HepG2 (cell line): Measurements from ENCODE around the gene TDRD9. TPM values are rescaled to one million over a fixed set of nuclear protein-coding genes. Genes with fewer than 3 reads are reported as not detected.

Source experiments
- ATAC-seq: fragments of 200-7000 bp; cut with Tn5 transposase; 3 replicates; pipeline ENCODE4 v1.9.1; 2020; ENCODE audit warnings: mild to moderate bottlenecking, moderate library complexity
- BruUV-seq: library from RNA; stranded (reverse); fragments of 400-500 nt; replicated peaks from 2 replicates; lab custom pipeline; 2021; lab: Mats Ljungman, UMichigan
- CTCF ChIA-PET: fragments of 300-600 bp; formaldehyde crosslinking; extraction: SDS; loops from one replicate; lab custom pipeline; 2021; ENCODE audit warnings: low total read pairs, inconsistent platforms, low intra/inter-chr PET ratio; lab: Yijun Ruan, JAX
- POLR2A ChIA-PET: fragments of 350-600 bp; sonication (Branson Sonifier 250); formaldehyde crosslinking; loops from one replicate; lab custom pipeline; 2020; ENCODE audit warnings: antibody characterized with exemption, inconsistent platforms; lab: Yijun Ruan, JAX
- DNase-seq: peaks from one replicate; pipeline ENCODE4 v3.0.0-alpha.2; 2015; ENCODE audit warnings: low spot score
- FAIRE-seq: peaks from 3 replicates; lab custom pipeline; 2011; peaks lifted over from hg19 to GRCh38; lab: Jason Lieb, UNC
- H2AFZ ChIP-seq: one replicate; pipeline ENCODE4 v1.6.1; 2011; ENCODE audit warnings: low read length, inconsistent platforms
- H3K27ac ChIP-seq: fragments of 300-600 bp; 3 replicates; pipeline ENCODE4 v1.8.0; 2011; ENCODE audit warnings: mixed run types, mild to moderate bottlenecking, mixed read lengths, low read length, inconsistent platforms; ENCODE audit not compliant: insufficient read depth; ENCODE audit errors: extremely low read length
- H3K27me3 ChIP-seq, 2 experiments: fragments of 200-600 bp in 1 of 2; 2 replicates in 1 of 2; 3 replicates in 1 of 2; pipeline versions ENCODE4 v1.6.0 to v1.8.0; 2011; ENCODE audit warnings: low read length in 2 of 2, mild to moderate bottlenecking in 2 of 2, moderate library complexity in 2 of 2, inconsistent platforms in 1 of 2; ENCODE audit not compliant: insufficient read depth in 2 of 2, control insufficient read depth in 1 of 2
- H3K36me3 ChIP-seq, 2 experiments: fragments of 200-600 bp in 1 of 2; replicated peaks in 1 of 2; 2 replicates in 1 of 2; 3 replicates in 1 of 2; pipeline versions ENCODE4 v1.5.1 to v1.8.0; 2011; ENCODE audit warnings: low read length in 2 of 2, inconsistent platforms in 1 of 2; ENCODE audit not compliant: insufficient read depth in 2 of 2, control insufficient read depth in 1 of 2
- H3K4me1 ChIP-seq: 2 replicates; pipeline ENCODE4 v1.5.1; 2012; ENCODE audit warnings: low read length, inconsistent platforms; ENCODE audit not compliant: insufficient read depth
- H3K4me2 ChIP-seq: 2 replicates; pipeline ENCODE4 v1.6.0; 2011; ENCODE audit warnings: low read depth, low read length, inconsistent platforms
- H3K4me3 ChIP-seq, 3 experiments: fragments of 200-600 bp in 1 of 3; sonication (generic), shearing (Covaris generic) in 1 of 3; replicated peaks in 1 of 3; 2 replicates each; pipeline ENCODE4 v1.5.1; 2011 to 2016; ENCODE audit warnings: low read length in 3 of 3, inconsistent platforms in 2 of 3, low read depth in 2 of 3, mild to moderate bottlenecking in 2 of 3, control low read depth in 1 of 3, mixed read lengths in 1 of 3; ENCODE audit not compliant: insufficient read depth in 1 of 3
- H3K79me2 ChIP-seq: one replicate; pipeline ENCODE4 v1.6.1; 2011; ENCODE audit warnings: low read length, inconsistent platforms; ENCODE audit not compliant: insufficient read depth
- H3K9ac ChIP-seq: 2 replicates; pipeline ENCODE4 v1.6.0; 2011; ENCODE audit warnings: mild to moderate bottlenecking, low read depth, low read length, inconsistent platforms; ENCODE audit not compliant: insufficient read depth
- H3K9me3 ChIP-seq: 2 replicates; pipeline ENCODE4 v1.5.1; 2012; ENCODE audit warnings: mild to moderate bottlenecking, low read length
- H4K20me1 ChIP-seq: 2 replicates; pipeline ENCODE4 v1.6.0; 2011; ENCODE audit warnings: inconsistent platforms, mild to moderate bottlenecking, low read length, moderate library complexity; ENCODE audit not compliant: insufficient read depth
- EP300 ChIP-seq, 3 experiments: sonication (generic) in 1 of 3; formaldehyde crosslinking in 1 of 3; IDR thresholded peaks; 2 replicates each; pipeline versions ENCODE4 v1.5.1 to v1.6.1; 2011 to 2020; ENCODE audit warnings: low read depth in 2 of 3, low read length in 2 of 3, borderline replicate concordance in 1 of 3, improper control_type of control experiment in 1 of 3, mild to moderate bottlenecking in 1 of 3, missing genetic modification reagents in 1 of 3, moderate library complexity in 1 of 3
- FOXA1 ChIP-seq, 2 experiments: fragments of 450-650 bp in 1 of 2; sonication (generic) in 1 of 2; formaldehyde crosslinking in 1 of 2; IDR thresholded peaks; 2 replicates each; pipeline versions ENCODE4 v1.4.0 to v1.6.1; 2016 to 2020; ENCODE audit warnings: missing genetic modification reagents in 1 of 2
- NFYC ChIP-seq: IDR thresholded peaks from 2 replicates; pipeline ENCODE4 v1.6.1; 2016; ENCODE audit warnings: missing genetic modification reagents, missing compliant biosample characterization
- RORA ChIP-seq: sonication (generic); formaldehyde crosslinking; IDR thresholded peaks from 2 replicates; pipeline ENCODE4 v1.5.0; 2020; ENCODE audit warnings: mild to moderate bottlenecking, missing genetic modification reagents, moderate library complexity
- ZNF160 ChIP-seq: sonication (generic); formaldehyde crosslinking; IDR thresholded peaks from 2 replicates; pipeline ENCODE4 v1.8.0; 2022; ENCODE audit warnings: mild to moderate bottlenecking, inconsistent platforms, missing genetic modification reagents
- ZNF33B ChIP-seq: sonication (generic); formaldehyde crosslinking; IDR thresholded peaks from 2 replicates; pipeline ENCODE4 v1.5.1; 2020; ENCODE audit warnings: mild to moderate bottlenecking, missing genetic modification reagents
- ZNF780A ChIP-seq: sonication (generic); formaldehyde crosslinking; IDR thresholded peaks from 2 replicates; pipeline ENCODE4 v1.8.0; 2022; ENCODE audit warnings: mild to moderate bottlenecking, missing genetic modification reagents, moderate library complexity
- ZNF878 ChIP-seq: sonication (generic); formaldehyde crosslinking; IDR thresholded peaks from 2 replicates; pipeline ENCODE4 v1.8.1; 2023; ENCODE audit warnings: mild to moderate bottlenecking, missing genetic modification reagents, moderate library complexity
- ZSCAN25 ChIP-seq: sonication (generic); formaldehyde crosslinking; IDR thresholded peaks from 2 replicates; pipeline ENCODE4 v1.8.0; 2022; ENCODE audit warnings: mild to moderate bottlenecking, missing genetic modification reagents
- WGBS: methylation state at CpG from one replicate; pipeline ENCODE4 v1.1.6; 2017; ENCODE audit warnings: low lambda C conversion rate; 5-methylcytosine and 5-hydroxymethylcytosine counted together
- in situ Hi-C: cut with HindIII; loops from 2 replicates; pipeline ENCODE4 v1.10.0; 2017; ENCODE audit warnings: low pct_unique_long_range_greater_than_20kb; ENCODE audit not compliant: extremely low pct_ligation_motif_present
- intact Hi-C: fragments of 100-400 bp; cut with micrococcal nuclease; formaldehyde crosslinking; loops from one replicate; pipeline ENCODE4 v1.10.0; 2022; ENCODE audit not compliant: unreplicated experiment
- polyA plus RNA-seq, 8 experiments: library from polyadenylated mRNA; depleted of rRNA in 3 of 8; stranded (reverse) in 7 of 8; unstranded in 1 of 8; fragments of >200 nt; fragmentation: Illumina TruSeq in 4 of 8; extraction: Trizol in 4 of 8; gene quantifications; 2 replicates each; pipeline versions ENCODE4 v1.2.1 to v1.2.3, GENCODE V29; 2011 to 2016; ENCODE audit warnings: low read depth in 4 of 8, missing spikeins in 1 of 8, mixed read lengths in 1 of 8; ENCODE audit not compliant: insufficient read depth in 1 of 8
- total RNA-seq, 5 experiments: library from RNA; depleted of rRNA; stranded (reverse); fragments of >200 nt; fragmentation: Illumina TruSeq; extraction: Trizol; gene quantifications; 2 replicates each; pipeline ENCODE4 v1.2.3, GENCODE V29; 2016; ENCODE audit warnings: low read depth in 1 of 5
- TF ChIP-seq, protein P1 (sequence below): sonication (generic); formaldehyde crosslinking; IDR thresholded peaks from 2 replicates; pipeline ENCODE4 v1.5.0; 2020; ENCODE audit warnings: mild to moderate bottlenecking, missing genetic modification reagents

Gene TDRD9
- total and polyA plus RNA-seq, 2 of the 13 experiments (the other 11 are each of a cell fraction or from before 2014, with no cell fraction given) = not detected

DNA sequence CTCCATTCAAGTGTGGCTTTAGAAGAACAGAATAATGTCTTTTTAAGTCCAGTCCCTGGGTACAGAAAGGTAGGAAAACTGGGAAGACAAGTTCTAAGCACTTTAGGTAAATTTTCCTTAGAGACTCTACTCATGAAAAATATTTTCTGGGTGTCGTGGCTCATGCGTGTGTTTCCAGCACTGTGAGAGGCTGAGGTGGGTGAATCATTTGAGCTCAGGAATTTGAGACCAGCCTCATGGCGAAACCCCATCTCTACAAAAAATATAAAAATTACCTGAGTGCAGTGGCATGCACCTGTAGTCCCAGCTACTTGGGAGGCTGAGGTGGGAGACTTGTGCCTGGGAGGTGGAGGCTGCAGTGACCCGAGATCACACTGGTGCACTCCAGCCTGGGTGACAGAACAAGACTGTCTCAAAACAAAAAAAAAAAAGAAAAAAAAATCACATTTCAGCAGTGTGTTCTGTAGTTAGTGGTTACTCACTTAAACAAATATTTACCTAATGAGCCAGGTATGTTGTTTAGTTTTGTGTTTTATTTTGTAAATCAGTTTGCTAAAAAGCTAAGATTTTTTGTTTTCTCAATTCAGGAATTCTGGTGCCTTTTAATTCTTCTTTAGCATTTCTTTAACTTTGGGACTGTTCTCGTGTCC is 66.4 kb downstream of the TDRD9 start:
- Histone ChIP-seq H3K27ac (no peak overlapping the region), H3K36me3 (no peaks in the 10 kb centered on the region), H2AFZ (no peak overlapping the region), H3K79me2 (no peaks in the 10 kb centered on the region), H3K9me3 (no peaks in the 10 kb centered on the region), H4K20me1 (no peaks in the 10 kb centered on the region), H3K27me3 (peaks cover 0 to 37% of the 10 kb centered on the region in 2 experiments; a peak in 3 of 5 replicates), H3K4me2 (no peak overlapping the region), H3K4me3 (no peak overlapping the region), H3K9ac (no peak overlapping the region), H3K4me1 (no peaks in the 10 kb centered on the region)
- no TSS peak for BruUV-seq
- FAIRE-seq (no peak), ATAC-seq (no peak), DNase-seq (no peak)
- intact Hi-C loops (no loop called here), in situ Hi-C loops (no loop called here)
- WGBS = 15% methylated on average over 5 of the region's 5 CpGs
- TF ChIP-seq RORA (CRISPR knock-in tag) (no peak), ZNF878 (CRISPR knock-in tag) (no peak), ZSCAN25 (no peak), NFYC (CRISPR knock-in tag) (no peak), ZNF33B (CRISPR knock-in tag) (no peak), EP300 (IDR thresholded peaks at IDR 0.05; ENCODE audit: low read depth in 2 of 2, low read length in 2 of 2) (no peak), EP300 (CRISPR knock-in tag; IDR thresholded peaks at IDR 0.05; ENCODE audit: borderline replicate concordance) (no peak), FOXA1 (IDR thresholded peaks at IDR 0.05) (peak; percentile 45; the same call in 1 of the 2 replicates), FOXA1 (CRISPR knock-in tag; IDR thresholded peaks at IDR 0.05) (no peak), ZNF160 (CRISPR knock-in tag) (no peak), ZNF780A (CRISPR knock-in tag) (no peak)
- TF ChIP-seq, protein P1, sequence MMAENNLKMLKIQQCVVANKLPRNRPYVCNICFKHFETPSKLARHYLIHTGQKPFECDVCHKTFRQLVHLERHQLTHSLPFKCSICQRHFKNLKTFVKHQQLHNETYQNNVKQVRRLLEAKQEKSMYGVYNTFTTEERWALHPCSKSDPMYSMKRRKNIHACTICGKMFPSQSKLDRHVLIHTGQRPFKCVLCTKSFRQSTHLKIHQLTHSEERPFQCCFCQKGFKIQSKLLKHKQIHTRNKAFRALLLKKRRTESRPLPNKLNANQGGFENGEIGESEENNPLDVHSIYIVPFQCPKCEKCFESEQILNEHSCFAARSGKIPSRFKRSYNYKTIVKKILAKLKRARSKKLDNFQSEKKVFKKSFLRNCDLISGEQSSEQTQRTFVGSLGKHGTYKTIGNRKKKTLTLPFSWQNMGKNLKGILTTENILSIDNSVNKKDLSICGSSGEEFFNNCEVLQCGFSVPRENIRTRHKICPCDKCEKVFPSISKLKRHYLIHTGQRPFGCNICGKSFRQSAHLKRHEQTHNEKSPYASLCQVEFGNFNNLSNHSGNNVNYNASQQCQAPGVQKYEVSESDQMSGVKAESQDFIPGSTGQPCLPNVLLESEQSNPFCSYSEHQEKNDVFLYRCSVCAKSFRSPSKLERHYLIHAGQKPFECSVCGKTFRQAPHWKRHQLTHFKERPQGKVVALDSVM (CRISPR knock-in tag) = peak; percentile 35; the same call in 1 of the 2 replicates
- ChIA-PET CTCF (no interaction called here), POLR2A (no interaction called here)
